ENCODE measurements around the gene OR2W1.
A peak's percentile ranks its signal among the peaks of the same experiment; 100 is the strongest.

The OR2W1 gene

GRCh38 chr6:29045075-29045474 is at the start of gene OR2W1:
TSS of gene OR2W1 (minus strand) at chr6:29045175. CDS start at chr6:29045175, 0 bp downstream.
- DNase-seq: no peak

- DNase-seq: no peak
Measured at GRCh38 chr6:29092957-29093356, 48.0 kb upstream of the OR2W1 start.

- DNase-seq: no peak
Measured at GRCh38 chr6:29087213-29087612, 42.2 kb upstream of the OR2W1 start, which contains the start of gene OR2B3. TSS of gene OR2B3 (minus strand) at chr6:29087313. CDS start at chr6:29087248, 65 bp downstream.

GRCh38 chr6:29082457-29082856 is 37.5 kb upstream of the OR2W1 start:
- DNase-seq: no peak

- DNase-seq: no peak
Measured at GRCh38 chr6:29081312-29081711, 36.3 kb upstream of the OR2W1 start.

- DNase-seq: no peak
Measured at GRCh38 chr6:29079203-29079602, 34.2 kb upstream of the OR2W1 start.

GRCh38 chr6:29071831-29072723 is 27.1 kb upstream of the OR2W1 start:
- peak; percentile 1 to 11 for DNase-seq

GRCh38 chr6:29051680-29052079 is 6.7 kb upstream of the OR2W1 start:
- no peak for DNase-seq

GRCh38 chr6:29035951-29036350 is 9.0 kb downstream of the OR2W1 start:
- DNase-seq: no peak

GRCh38 chr6:29028821-29029220 is 16.2 kb downstream of the OR2W1 start:
- DNase-seq: no peak

- DNase-seq: no peak
Measured at GRCh38 chr6:29025927-29026585, 18.9 kb downstream of the OR2W1 start.

GRCh38 chr6:29021434-29021833 is 23.5 kb downstream of the OR2W1 start:
- DNase-seq: no peak

- no peak for DNase-seq
Measured at GRCh38 chr6:29019629-29020028, 25.3 kb downstream of the OR2W1 start.

- no peak for DNase-seq
Measured at GRCh38 chr6:29017428-29017802, 27.6 kb downstream of the OR2W1 start.

GRCh38 chr6:29016559-29017427 is 28.2 kb downstream of the OR2W1 start:
- DNase-seq: peak; percentile 53 to 79

- DNase-seq: no peak
Measured at GRCh38 chr6:29014729-29015608, 30.0 kb downstream of the OR2W1 start.

GRCh38 chr6:29011276-29011734 is 33.7 kb downstream of the OR2W1 start:
- peak; percentile 22 to 59 for DNase-seq

- DNase-seq: no peak
Measured at GRCh38 chr6:29009358-29009757, 35.6 kb downstream of the OR2W1 start.

- DNase-seq: no peak
Measured at GRCh38 chr6:29008089-29008488, 36.9 kb downstream of the OR2W1 start.

GRCh38 chr6:29005183-29005885 is 39.6 kb downstream of the OR2W1 start, which contains the start of gene ZNF311:
TSS of gene ZNF311 (minus strand) at chr6:29005315. CDS start at chr6:29003954, 1,361 bp downstream.
- DNase-seq: peak in 1 of 2 experiments; percentile 7

Data from NCI-H1930 (cell line).